Effector memory CD8-positive, alpha-beta T cell (primary cell): ENCODE results near the gene EIF2B4.

Source experiments
- ATAC-seq: fragments of 150-1000 bp; cut with Tn5 transposase; replicated peaks from 2 replicates; pipeline ENCODE4 v1.10.0; 2021; ENCODE audit warnings: mild to moderate bottlenecking, moderate library complexity
- DNase-seq, 3 experiments: peaks; one replicate each; pipeline ENCODE4 v3.0.0; 2021
- H3K27ac Mint-ChIP-seq, 2 donors: one replicate each; pipeline ENCODE4 v1.8.0; 2022; ENCODE audit warnings: mild to moderate bottlenecking in 2 of 2, mixed read lengths in 2 of 2, moderate library complexity in 2 of 2
- H3K27me3 Mint-ChIP-seq, 2 donors: one replicate each; pipeline ENCODE4 v1.8.0; 2022; ENCODE audit warnings: mixed read lengths in 2 of 2
- H3K36me3 Mint-ChIP-seq: one replicate; pipeline ENCODE4 v1.8.0; 2022; ENCODE audit warnings: mild to moderate bottlenecking, moderate library complexity, mixed read lengths; ENCODE audit not compliant: insufficient read depth
- H3K4me1 Mint-ChIP-seq, 2 donors: one replicate each; pipeline ENCODE4 v1.8.0; 2022; ENCODE audit warnings: low read depth in 2 of 2, mixed read lengths in 2 of 2
- H3K4me3 Mint-ChIP-seq, 2 donors: one replicate each; pipeline ENCODE4 v1.8.0; 2022; ENCODE audit warnings: mild to moderate bottlenecking in 2 of 2, mixed read lengths in 2 of 2, moderate library complexity in 2 of 2
- H3K9me3 Mint-ChIP-seq, 2 donors: one replicate each; pipeline ENCODE4 v1.8.0; 2022; ENCODE audit warnings: mixed read lengths in 2 of 2

Gene EIF2B4

DNA sequence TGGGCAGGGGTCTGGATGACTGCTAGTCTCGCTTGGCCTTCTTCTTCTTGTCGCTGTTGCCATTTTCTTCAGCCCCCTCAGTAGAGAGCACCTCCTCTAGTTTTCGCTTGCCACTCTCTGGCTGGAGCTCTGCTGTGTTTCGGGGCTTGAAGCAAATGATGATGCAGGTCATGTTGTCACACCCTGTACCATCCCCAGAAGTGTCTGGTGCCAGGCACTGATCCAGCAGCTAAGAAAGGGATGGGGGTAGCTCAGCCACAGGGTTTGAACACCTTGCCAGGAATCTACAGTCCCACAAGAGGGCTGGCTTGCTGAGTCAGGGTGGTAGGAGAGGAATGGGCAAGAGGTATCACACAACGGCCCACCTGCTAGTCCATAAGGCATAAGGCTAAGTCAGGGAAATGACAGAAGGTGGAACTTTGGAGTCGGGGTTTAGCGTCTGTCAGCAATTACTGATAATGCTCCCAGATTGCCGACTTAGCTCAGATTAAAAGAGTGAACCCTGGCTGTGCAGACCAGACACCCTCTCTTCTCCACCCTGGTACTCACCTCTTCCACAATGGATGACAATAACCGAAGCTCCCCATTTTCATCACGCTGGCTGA, 11.5 kb upstream of the EIF2B4 start:
- H3K4me3 Mint-ChIP-seq, result peak overlapping the region; percentile 86 to 90
- no peaks in the 10 kb centered on the region for H3K9me3 Mint-ChIP-seq
- peaks cover 67% of the 10 kb centered on the region for H3K36me3 Mint-ChIP-seq
- no peak for ATAC-seq
- DNase-seq, result no peak
- no peaks in the 10 kb centered on the region for H3K27me3 Mint-ChIP-seq
- peak overlapping the region; percentile 93 to 95 for H3K27ac Mint-ChIP-seq
- peaks cover 21 to 24% of the 10 kb centered on the region in 2 donors for H3K4me1 Mint-ChIP-seq

GRCh38 chr2:27380626-27381545, 10.7 kb upstream of the EIF2B4 start, which contains the start of gene ZNF513:
ZNF513 (minus strand) TSS chr2:27380734; CDS start chr2:27380526, 208 bp downstream.
- H3K36me3 Mint-ChIP-seq, result peaks cover 73% of the 10 kb centered on the region

GRCh38 chr2:27379836-27380625, 9.9 kb upstream of the EIF2B4 start:
- no peaks in the 10 kb centered on the region for H3K27me3 Mint-ChIP-seq
- H3K9me3 Mint-ChIP-seq, result no peaks in the 10 kb centered on the region
- DNase-seq, result peak; percentile 22 to 40 (median 39)
- peak; percentile 45 for ATAC-seq
- peak overlapping the region; percentile 86 to 90 for H3K4me3 Mint-ChIP-seq
- peaks cover 74% of the 10 kb centered on the region for H3K36me3 Mint-ChIP-seq
- peaks cover 21 to 24% of the 10 kb centered on the region in 2 donors for H3K4me1 Mint-ChIP-seq
- H3K27ac Mint-ChIP-seq, result peak overlapping the region; percentile 93 to 95

More at GRCh38 chr2:27380626-27381545, 10.7 kb upstream of the EIF2B4 start, which contains the start of gene ZNF513:
- peak; percentile 72 to 80 (median 79) for DNase-seq
- H3K4me1 Mint-ChIP-seq, result peaks cover 21 to 24% of the 10 kb centered on the region in 2 donors
- no peaks in the 10 kb centered on the region for H3K27me3 Mint-ChIP-seq
- ATAC-seq, result peak; percentile 96
- peak within 1 kb of the TSS; percentile 93 to 95 for H3K27ac Mint-ChIP-seq
- H3K9me3 Mint-ChIP-seq, result no peaks in the 10 kb centered on the region
- H3K4me3 Mint-ChIP-seq, result peak within 1 kb of the TSS; percentile 86 to 90

GRCh38 chr2:27379383-27379835, 9.3 kb upstream of the EIF2B4 start:
- no peak for ATAC-seq
- peak overlapping the region; percentile 93 to 95 for H3K27ac Mint-ChIP-seq
- H3K27me3 Mint-ChIP-seq, result no peaks in the 10 kb centered on the region
- no peak for DNase-seq
- H3K4me1 Mint-ChIP-seq, result peaks cover 21 to 27% of the 10 kb centered on the region in 2 donors
- peaks cover 77% of the 10 kb centered on the region for H3K36me3 Mint-ChIP-seq
- H3K4me3 Mint-ChIP-seq, result peak overlapping the region; percentile 86 to 90
- H3K9me3 Mint-ChIP-seq, result no peaks in the 10 kb centered on the region

DNA sequence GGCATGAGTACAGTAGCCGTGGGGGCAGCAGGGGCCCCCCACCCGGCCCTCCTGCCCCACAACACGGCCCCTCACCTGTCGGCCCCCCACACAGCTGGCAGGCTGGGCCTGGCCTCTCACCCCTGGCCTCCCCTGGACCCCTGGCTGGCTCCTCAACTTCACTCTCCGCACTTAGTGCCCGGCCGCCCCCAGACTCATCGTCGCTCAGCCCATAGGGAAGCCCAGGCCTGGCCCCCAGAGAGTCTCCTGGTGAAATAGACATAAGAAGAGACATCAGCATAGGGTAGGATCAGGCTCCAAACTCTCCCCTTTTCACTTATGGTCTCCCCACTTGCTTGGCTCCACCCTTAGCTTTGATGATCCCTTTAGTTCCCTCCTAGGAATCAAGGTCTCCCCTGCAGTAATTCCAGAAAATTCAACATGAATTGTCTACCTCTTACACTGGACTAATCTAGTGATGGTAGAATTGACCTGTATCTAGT, 8.7 kb upstream of the EIF2B4 start:
- H3K36me3 Mint-ChIP-seq, result peaks cover 79% of the 10 kb centered on the region
- no peaks in the 10 kb centered on the region for H3K9me3 Mint-ChIP-seq
- H3K27ac Mint-ChIP-seq, result peak overlapping the region; percentile 93 to 95
- peaks cover 21 to 27% of the 10 kb centered on the region in 2 donors for H3K4me1 Mint-ChIP-seq
- H3K4me3 Mint-ChIP-seq, result peak overlapping the region in 1 of 2 donors; percentile 86
- ATAC-seq (no peak), DNase-seq (no peak)
- no peaks in the 10 kb centered on the region for H3K27me3 Mint-ChIP-seq

DNA sequence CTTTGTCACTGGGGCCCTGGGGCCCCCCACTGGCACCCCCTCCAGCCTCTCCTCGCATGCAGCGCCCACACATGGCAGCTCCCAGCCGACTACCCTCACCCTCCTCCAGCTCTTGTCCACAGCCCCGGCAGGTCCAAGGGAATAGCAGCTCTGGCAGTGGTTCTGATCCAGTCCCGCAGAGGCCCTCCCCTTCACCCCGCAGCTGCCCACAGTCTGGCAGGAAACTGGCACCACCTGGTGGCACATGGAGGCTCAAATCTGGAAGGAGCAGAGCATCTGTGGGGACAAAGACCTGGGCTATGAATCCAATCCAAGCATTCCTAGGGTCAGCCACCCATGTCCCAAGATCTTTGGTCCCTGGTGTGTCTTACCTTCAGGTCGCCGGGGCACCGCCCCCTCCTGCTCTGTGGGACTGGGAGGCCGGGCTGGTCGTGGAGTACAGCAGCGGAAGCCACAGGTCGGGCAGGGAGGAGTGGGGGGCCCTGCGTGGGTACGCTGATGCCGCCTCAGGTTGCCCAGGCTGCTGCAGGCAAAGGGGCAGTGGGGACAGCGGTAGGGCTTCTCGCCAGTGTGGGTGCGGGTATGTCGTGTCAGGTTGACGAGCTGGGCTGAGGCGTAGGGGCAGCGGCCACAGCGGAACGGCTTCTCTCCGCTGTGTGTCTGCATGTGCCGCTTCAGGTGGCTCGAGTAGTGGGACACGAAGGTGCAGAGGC, 8.1 kb upstream of the EIF2B4 start:
- Mint-ChIP-seq H3K4me1 (peaks cover 21 to 27% of the 10 kb centered on the region in 2 donors), H3K36me3 (peaks cover 82% of the 10 kb centered on the region), H3K27ac (peak overlapping the region in 1 of 2 donors; percentile 46), H3K27me3 (no peaks in the 10 kb centered on the region), H3K4me3 (no peak overlapping the region), H3K9me3 (no peaks in the 10 kb centered on the region)
- DNase-seq (no peak), ATAC-seq (no peak)

DNA sequence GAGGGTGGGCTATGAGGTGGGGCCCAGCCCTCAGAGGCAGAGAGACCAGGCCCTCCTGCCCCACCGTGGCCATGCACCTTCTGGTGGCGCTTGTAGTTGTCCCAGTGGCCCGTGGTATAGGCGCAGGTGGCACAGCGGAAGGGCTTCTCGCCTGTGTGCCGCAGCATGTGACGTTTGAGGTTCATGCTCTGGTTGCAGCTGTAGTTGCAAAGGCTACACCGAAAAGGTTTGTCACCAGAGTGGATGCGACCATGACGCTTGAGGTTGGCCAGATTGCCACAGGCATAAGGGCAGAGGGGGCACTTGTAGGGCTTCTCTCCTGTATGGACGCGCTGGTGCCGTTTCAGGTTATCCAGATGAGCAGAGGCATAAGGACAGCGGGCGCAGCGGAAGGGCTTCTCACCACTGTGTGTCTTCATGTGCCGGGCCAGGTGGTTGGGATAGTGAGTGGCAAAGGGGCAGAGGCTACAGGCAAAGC, 7.5 kb upstream of the EIF2B4 start:
- no peaks in the 10 kb centered on the region for H3K9me3 Mint-ChIP-seq
- ATAC-seq (no peak), DNase-seq (no peak)
- peak overlapping the region in 1 of 2 donors; percentile 46 for H3K27ac Mint-ChIP-seq
- H3K36me3 Mint-ChIP-seq, result peaks cover 80% of the 10 kb centered on the region
- H3K27me3 Mint-ChIP-seq, result no peaks in the 10 kb centered on the region
- H3K4me1 Mint-ChIP-seq, result peaks cover 25 to 30% of the 10 kb centered on the region in 2 donors
- H3K4me3 Mint-ChIP-seq, result no peak overlapping the region

DNA sequence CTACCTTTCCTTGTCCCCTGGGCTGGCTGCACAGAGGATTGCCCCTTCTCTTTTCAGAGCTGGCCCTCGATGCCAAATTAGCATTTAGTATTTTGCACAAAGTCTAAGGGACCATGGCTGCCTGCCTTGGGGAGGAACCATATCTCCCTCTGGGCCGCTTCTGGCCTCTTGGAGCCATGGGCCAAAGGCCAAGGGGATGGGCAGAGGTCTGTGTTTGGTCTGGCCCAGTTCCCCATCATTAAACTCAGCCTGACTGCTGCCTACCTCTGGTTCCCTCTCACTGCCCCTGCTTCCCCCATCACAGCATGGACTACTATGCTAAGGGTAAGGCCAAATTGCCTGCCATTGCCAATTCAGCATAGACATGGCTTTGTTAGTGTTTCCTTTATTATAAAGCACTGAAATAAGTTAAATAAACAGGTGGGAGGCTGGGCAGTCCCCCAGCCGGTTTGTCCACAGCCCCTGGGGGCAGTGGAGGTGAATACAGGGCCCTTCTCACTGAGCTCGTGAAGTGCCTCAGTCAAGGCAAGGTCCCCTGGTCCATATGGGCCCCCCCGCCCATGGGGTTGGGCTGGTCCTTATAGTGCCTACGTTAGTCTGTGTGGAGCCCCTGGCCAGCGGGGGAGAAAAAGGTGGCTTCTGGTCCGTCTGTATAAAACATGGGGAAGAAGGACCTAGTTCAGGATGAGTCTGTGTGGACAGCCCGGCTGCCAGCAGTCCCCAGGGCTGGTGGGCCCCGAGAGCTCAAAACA, 6.9 kb upstream of the EIF2B4 start:
- Mint-ChIP-seq H3K27me3 (no peaks in the 10 kb centered on the region), H3K27ac (peak overlapping the region; percentile 35 to 59), H3K36me3 (peaks cover 76% of the 10 kb centered on the region), H3K4me3 (no peak overlapping the region), H3K9me3 (no peaks in the 10 kb centered on the region), H3K4me1 (peaks cover 30 to 35% of the 10 kb centered on the region in 2 donors)
- DNase-seq, result no peak
- ATAC-seq, result no peak

GRCh38 chr2:27376151-27376865, 6.2 kb upstream of the EIF2B4 start:
- Mint-ChIP-seq H3K4me1 (peaks cover 37 to 39% of the 10 kb centered on the region in 2 donors), H3K9me3 (no peaks in the 10 kb centered on the region), H3K27ac (peak overlapping the region; percentile 35 to 68), H3K4me3 (no peak overlapping the region), H3K27me3 (no peaks in the 10 kb centered on the region), H3K36me3 (peaks cover 73% of the 10 kb centered on the region)
- no peak for DNase-seq
- ATAC-seq, result no peak

DNA sequence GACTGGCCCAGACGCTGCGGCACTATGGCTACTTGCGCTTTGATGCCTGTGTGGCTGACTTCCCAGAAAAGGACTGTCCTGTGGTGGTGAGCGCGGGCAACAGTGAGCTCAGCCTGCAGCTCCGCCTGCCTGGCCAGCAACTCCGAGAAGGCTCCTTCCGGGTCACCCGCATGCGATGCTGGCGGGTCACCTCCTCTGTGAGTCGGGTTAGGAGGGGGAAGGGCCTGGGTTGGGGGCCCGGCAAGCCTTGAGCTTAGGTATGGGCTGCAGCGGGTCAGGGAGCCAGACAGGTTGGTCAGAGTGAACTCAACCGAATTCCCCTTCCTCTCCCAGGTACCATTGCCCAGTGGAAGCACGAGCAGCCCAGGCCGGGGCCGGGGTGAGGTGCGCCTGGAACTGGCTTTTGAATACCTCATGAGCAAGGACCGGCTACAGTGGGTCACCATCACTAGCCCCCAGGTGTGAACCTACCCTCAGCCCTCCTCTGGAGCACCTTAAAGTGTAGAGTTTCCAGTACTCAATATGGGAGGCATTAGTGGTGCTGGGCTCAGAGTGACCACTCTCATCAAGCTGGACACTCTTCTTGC, 5.5 kb upstream of the EIF2B4 start:
- H3K27me3 Mint-ChIP-seq, result no peaks in the 10 kb centered on the region
- ATAC-seq (no peak), DNase-seq (no peak)
- H3K27ac Mint-ChIP-seq, result peak overlapping the region in 1 of 2 donors; percentile 68
- peaks cover 71% of the 10 kb centered on the region for H3K36me3 Mint-ChIP-seq
- peaks cover 34% of the 10 kb centered on the region in 2 donors for H3K4me1 Mint-ChIP-seq
- no peaks in the 10 kb centered on the region for H3K9me3 Mint-ChIP-seq
- H3K4me3 Mint-ChIP-seq, result no peak overlapping the region

DNA sequence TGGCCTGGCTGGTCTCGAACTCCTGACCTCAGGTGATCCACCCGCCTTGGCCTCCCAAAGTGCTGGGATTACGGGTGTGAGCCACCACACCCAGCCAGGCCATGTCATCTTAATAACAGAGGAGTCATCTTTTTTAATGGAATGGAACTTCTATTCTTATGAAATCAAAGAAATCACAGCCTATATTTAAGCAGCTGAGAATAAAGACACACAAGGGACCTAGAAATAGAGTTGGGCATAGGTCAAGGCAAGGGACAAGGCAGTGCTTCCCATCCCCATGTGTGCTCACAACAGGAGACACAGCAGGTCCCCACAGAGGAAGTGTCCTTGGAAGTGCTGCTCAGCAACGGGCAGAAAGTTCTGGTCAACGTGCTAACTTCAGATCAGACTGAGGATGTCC, 3.4 kb upstream of the EIF2B4 start:
- peaks cover 62% of the 10 kb centered on the region for H3K36me3 Mint-ChIP-seq

More for the DNA sequence above, 3.4 kb upstream of the EIF2B4 start:
- ATAC-seq (no peak), DNase-seq (no peak)
- peaks cover 32 to 34% of the 10 kb centered on the region in 2 donors for H3K4me1 Mint-ChIP-seq
- no peaks in the 10 kb centered on the region for H3K9me3 Mint-ChIP-seq
- no peaks in the 10 kb centered on the region for H3K27me3 Mint-ChIP-seq
- H3K4me3 Mint-ChIP-seq, result no peak overlapping the region
- H3K27ac Mint-ChIP-seq, result peak overlapping the region in 1 of 2 donors; percentile 12
